Measurements from ENCODE around the gene BCAP31.

- TF ChIP-seq CTCF (IDR thresholded peaks at IDR 0.05) (no peak), SIN3A (IDR thresholded peaks at IDR 0.05; ENCODE audit: borderline replicate concordance, insufficient read depth, low read depth, low read length) (no peak)
Observed at GRCh38 chrX:153750127-153750774, 26.1 kb upstream of the BCAP31 start.

All from Panc1 (cell line).